OCI-LY7 (cell line): Measurements from ENCODE around the gene TCFL5.

ENCODE experiments used
- CTCF ChIP-seq: fragments of 200-600 bp; sonication (generic); conservative IDR thresholded peaks from 2 replicates; pipeline ENCODE4 v1.5.1; 2014; ENCODE audit warnings: mild to moderate bottlenecking, antibody characterized with exemption, low read length, moderate library complexity, mixed read lengths
- EZH2phosphoT487 ChIP-seq: fragments of 200-600 bp; sonication (generic); IDR thresholded peaks from 2 replicates; pipeline ENCODE4 v1.6.1; 2018; ENCODE audit warnings: low read depth, borderline replicate concordance, mild to moderate bottlenecking, mixed run types, antibody characterized with exemption, low read length, moderate library complexity, mixed read lengths

DNA sequence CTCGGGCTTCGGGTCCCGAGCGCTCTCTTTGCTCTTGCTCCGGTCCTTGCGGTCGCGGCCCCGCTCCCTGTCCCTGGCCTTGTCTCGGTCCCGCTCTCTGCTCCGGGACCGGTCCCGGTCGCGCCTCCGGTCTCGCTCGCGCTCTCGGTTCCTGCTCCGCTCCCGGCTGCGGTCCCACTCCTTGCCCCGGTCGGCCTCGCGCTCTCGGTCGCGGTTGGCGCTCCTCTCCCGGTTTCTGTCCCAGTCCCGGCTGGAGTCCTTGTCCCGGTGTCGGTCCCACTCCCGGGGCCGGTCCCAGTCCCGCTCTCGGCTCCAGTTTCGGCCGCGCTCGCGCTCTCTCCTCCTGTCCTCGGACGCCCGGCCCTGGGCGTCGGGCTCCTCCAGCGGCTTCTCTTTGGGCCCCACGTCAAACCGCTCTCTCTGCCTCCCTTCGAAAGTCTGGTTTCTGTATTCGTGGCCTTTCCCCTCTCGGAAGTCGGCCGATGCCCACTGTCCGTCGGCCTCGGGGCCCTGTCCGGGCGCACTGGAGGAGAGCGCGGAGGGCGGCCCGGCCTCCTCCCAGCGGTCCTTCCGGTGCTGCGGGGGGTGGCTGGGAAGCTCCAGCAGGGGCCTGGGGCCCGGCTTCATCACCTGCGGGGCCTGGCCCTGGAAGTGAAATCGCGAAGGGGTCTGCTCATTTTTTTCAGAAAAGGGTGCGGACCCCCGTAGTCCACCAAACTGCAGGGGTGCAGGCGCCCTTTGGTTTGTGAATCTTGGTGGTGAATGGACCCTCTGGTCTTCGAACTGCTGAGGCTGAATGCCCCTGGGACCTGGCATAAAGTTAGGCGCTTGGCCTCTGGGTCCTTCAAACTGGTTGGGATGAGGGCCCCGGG, 17.9 kb upstream of the TCFL5 start:
- no peak for TF ChIP-seq CTCF
- TF ChIP-seq EZH2phosphoT487, result no peak
